HepG2 (cell line): Measurements from ENCODE around the gene CARMIL1. TPM values are rescaled to one million over a fixed set of nuclear protein-coding genes. Genes with fewer than 3 reads are reported as not detected.
A peak's percentile ranks its signal among the peaks of the same experiment; 100 is the strongest.

Experiments used
- CREB1 ChIP-seq, 2 experiments: fragments of 450-650 bp in 1 of 2; IDR thresholded peaks; 2 replicates each; pipeline ENCODE4 v1.6.1; 2016 to 2017; ENCODE audit warnings: control low read depth in 1 of 2, mild to moderate bottlenecking in 1 of 2, missing compliant biosample characterization in 1 of 2, missing genetic modification characterization in 1 of 2
- ELF3 ChIP-seq: IDR thresholded peaks from 2 replicates; pipeline ENCODE4 v1.6.1; 2016; ENCODE audit warnings: missing genetic modification reagents, missing compliant biosample characterization
- NR2F1 ChIP-seq, 2 experiments: fragments of 450-650 bp in 1 of 2; formaldehyde crosslinking in 1 of 2; IDR thresholded peaks; 2 replicates each; pipeline versions ENCODE4 v1.5.0 to v1.6.1; 2016 to 2020; ENCODE audit warnings: mild to moderate bottlenecking in 1 of 2, missing compliant biosample characterization in 1 of 2, missing genetic modification reagents in 1 of 2, moderate library complexity in 1 of 2
- ZNF234 ChIP-seq: sonication (generic); formaldehyde crosslinking; conservative IDR thresholded peaks from 2 replicates; pipeline ENCODE4 v1.5.1; 2020; ENCODE audit warnings: mild to moderate bottlenecking, missing genetic modification reagents
- ZNF530 ChIP-seq: sonication (generic); formaldehyde crosslinking; IDR thresholded peaks from 2 replicates; pipeline ENCODE4 v1.5.0; 2020; ENCODE audit warnings: low read depth, mild to moderate bottlenecking, missing genetic modification reagents
- polyA plus RNA-seq, 8 experiments: library from polyadenylated mRNA; depleted of rRNA in 3 of 8; stranded (reverse) in 7 of 8; unstranded in 1 of 8; fragments of >200 nt; fragmentation: Illumina TruSeq in 4 of 8; extraction: Trizol in 4 of 8; gene quantifications; 2 replicates each; pipeline versions ENCODE4 v1.2.1 to v1.2.3, GENCODE V29; 2011 to 2016; ENCODE audit warnings: low read depth in 4 of 8, missing spikeins in 1 of 8, mixed read lengths in 1 of 8; ENCODE audit not compliant: insufficient read depth in 1 of 8
- total RNA-seq, 5 experiments: library from RNA; depleted of rRNA; stranded (reverse); fragments of >200 nt; fragmentation: Illumina TruSeq; extraction: Trizol; gene quantifications; 2 replicates each; pipeline ENCODE4 v1.2.3, GENCODE V29; 2016; ENCODE audit warnings: low read depth in 1 of 5
- TF ChIP-seq, protein P1 (sequence below): IDR thresholded peaks from 2 replicates; pipeline ENCODE4 v1.6.1; 2016; ENCODE audit warnings: mild to moderate bottlenecking
- TF ChIP-seq, protein P2 (sequence below): sonication (generic); formaldehyde crosslinking; IDR thresholded peaks from 2 replicates; pipeline ENCODE4 v1.5.1; 2020; ENCODE audit warnings: missing genetic modification reagents, mild to moderate bottlenecking, borderline replicate concordance
- TF ChIP-seq, protein P3 (sequence below): sonication (generic); formaldehyde crosslinking; IDR thresholded peaks from 2 replicates; pipeline ENCODE4 v1.4.0; 2020; ENCODE audit warnings: missing genetic modification reagents, borderline replicate concordance
- TF ChIP-seq, protein P4 (sequence below): sonication (generic); formaldehyde crosslinking; IDR thresholded peaks from 2 replicates; pipeline ENCODE4 v1.5.1; 2020; ENCODE audit warnings: mild to moderate bottlenecking, missing genetic modification reagents, borderline replicate concordance
- TF ChIP-seq, protein P5 (sequence below), 2 experiments: sonication (generic) in 1 of 2; formaldehyde crosslinking in 1 of 2; IDR thresholded peaks; 2 replicates each; pipeline versions ENCODE4 v1.4.0 to v1.6.1; 2016 to 2020; ENCODE audit warnings: borderline replicate concordance in 1 of 2, low read depth in 1 of 2, mild to moderate bottlenecking in 1 of 2, missing genetic modification reagents in 1 of 2

CARMIL1 gene
- total and polyA plus RNA-seq, 2 of the 13 experiments (the other 11 are each of a cell fraction or from before 2014, with no cell fraction given) = 1.8 to 2.6 TPM

DNA sequence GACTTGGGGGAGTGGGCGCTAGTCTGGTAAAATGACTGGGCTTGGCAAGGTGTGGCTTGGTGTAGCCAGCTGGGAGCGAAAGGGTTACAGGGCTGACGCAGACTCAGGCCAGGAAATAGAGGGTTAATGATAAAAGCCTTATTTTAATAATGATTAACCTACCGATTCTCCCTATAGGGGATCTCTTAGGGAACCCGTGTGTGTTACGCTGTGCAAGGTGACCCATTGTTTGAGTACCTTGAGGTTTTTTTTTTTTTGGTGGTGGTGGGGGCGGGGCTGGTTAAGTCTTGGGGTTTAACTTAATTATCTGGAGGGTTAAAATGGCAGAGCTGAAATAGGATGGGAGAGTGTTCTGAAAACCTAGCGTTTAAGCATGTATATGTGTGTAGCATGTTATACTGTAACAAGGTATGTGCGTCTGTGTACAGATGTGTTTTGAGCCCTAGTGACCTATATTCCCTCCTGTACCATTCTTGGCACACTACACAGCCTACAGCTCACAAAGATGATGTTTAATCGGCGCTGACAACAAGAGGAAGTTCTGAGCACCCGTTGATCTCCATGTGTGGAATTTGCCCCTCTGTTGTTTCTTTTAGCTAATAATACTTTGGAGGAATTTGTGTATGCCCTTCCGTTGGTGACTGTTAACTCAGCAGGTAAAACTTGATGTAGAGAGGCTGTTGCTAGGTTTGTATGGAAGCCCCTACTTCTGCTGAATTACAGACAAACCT is 1.3 kb downstream of the CARMIL1 start (continued):
- TF ChIP-seq, protein P1, sequence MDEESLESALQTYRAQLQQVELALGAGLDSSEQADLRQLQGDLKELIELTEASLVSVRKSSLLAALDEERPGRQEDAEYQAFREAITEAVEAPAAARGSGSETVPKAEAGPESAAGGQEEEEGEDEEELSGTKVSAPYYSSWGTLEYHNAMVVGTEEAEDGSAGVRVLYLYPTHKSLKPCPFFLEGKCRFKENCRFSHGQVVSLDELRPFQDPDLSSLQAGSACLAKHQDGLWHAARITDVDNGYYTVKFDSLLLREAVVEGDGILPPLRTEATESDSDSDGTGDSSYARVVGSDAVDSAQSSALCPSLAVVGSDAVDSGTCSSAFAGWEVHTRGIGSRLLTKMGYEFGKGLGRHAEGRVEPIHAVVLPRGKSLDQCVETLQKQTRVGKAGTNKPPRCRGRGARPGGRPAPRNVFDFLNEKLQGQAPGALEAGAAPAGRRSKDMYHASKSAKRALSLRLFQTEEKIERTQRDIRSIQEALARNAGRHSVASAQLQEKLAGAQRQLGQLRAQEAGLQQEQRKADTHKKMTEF (CRISPR knock-in tag) = no peak
- TF ChIP-seq NR2F1 (CRISPR knock-in tag; IDR thresholded peaks at IDR 0.05) (no peak), ZNF530 (no peak), ELF3 (CRISPR knock-in tag) (0 out of 2 replicates have a peak, but pooled peaks have one; percentile 38), ZNF234 (CRISPR knock-in tag) (no peak), CREB1 (IDR thresholded peaks at IDR 0.05) (no peak), CREB1 (CRISPR knock-in tag; IDR thresholded peaks at IDR 0.05) (peak; percentile 57; the same call in 1 of the 2 replicates)
- TF ChIP-seq, protein P2, sequence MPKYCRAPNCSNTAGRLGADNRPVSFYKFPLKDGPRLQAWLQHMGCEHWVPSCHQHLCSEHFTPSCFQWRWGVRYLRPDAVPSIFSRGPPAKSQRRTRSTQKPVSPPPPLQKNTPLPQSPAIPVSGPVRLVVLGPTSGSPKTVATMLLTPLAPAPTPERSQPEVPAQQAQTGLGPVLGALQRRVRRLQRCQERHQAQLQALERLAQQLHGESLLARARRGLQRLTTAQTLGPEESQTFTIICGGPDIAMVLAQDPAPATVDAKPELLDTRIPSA = no peak
- TF ChIP-seq, protein P3, sequence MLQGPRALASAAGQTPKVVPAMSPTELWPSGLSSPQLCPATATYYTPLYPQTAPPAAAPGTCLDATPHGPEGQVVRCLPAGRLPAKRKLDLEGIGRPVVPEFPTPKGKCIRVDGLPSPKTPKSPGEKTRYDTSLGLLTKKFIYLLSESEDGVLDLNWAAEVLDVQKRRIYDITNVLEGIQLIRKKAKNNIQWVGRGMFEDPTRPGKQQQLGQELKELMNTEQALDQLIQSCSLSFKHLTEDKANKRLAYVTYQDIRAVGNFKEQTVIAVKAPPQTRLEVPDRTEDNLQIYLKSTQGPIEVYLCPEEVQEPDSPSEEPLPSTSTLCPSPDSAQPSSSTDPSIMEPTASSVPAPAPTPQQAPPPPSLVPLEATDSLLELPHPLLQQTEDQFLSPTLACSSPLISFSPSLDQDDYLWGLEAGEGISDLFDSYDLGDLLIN (CRISPR knock-in tag) = no peak
- TF ChIP-seq, protein P4, sequence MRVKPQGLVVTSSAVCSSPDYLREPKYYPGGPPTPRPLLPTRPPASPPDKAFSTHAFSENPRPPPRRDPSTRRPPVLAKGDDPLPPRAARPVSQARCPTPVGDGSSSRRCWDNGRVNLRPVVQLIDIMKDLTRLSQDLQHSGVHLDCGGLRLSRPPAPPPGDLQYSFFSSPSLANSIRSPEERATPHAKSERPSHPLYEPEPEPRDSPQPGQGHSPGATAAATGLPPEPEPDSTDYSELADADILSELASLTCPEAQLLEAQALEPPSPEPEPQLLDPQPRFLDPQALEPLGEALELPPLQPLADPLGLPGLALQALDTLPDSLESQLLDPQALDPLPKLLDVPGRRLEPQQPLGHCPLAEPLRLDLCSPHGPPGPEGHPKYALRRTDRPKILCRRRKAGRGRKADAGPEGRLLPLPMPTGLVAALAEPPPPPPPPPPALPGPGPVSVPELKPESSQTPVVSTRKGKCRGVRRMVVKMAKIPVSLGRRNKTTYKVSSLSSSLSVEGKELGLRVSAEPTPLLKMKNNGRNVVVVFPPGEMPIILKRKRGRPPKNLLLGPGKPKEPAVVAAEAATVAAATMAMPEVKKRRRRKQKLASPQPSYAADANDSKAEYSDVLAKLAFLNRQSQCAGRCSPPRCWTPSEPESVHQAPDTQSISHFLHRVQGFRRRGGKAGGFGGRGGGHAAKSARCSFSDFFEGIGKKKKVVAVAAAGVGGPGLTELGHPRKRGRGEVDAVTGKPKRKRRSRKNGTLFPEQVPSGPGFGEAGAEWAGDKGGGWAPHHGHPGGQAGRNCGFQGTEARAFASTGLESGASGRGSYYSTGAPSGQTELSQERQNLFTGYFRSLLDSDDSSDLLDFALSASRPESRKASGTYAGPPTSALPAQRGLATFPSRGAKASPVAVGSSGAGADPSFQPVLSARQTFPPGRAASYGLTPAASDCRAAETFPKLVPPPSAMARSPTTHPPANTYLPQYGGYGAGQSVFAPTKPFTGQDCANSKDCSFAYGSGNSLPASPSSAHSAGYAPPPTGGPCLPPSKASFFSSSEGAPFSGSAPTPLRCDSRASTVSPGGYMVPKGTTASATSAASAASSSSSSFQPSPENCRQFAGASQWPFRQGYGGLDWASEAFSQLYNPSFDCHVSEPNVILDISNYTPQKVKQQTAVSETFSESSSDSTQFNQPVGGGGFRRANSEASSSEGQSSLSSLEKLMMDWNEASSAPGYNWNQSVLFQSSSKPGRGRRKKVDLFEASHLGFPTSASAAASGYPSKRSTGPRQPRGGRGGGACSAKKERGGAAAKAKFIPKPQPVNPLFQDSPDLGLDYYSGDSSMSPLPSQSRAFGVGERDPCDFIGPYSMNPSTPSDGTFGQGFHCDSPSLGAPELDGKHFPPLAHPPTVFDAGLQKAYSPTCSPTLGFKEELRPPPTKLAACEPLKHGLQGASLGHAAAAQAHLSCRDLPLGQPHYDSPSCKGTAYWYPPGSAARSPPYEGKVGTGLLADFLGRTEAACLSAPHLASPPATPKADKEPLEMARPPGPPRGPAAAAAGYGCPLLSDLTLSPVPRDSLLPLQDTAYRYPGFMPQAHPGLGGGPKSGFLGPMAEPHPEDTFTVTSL (CRISPR knock-in tag) = no peak
- TF ChIP-seq, protein P5, sequence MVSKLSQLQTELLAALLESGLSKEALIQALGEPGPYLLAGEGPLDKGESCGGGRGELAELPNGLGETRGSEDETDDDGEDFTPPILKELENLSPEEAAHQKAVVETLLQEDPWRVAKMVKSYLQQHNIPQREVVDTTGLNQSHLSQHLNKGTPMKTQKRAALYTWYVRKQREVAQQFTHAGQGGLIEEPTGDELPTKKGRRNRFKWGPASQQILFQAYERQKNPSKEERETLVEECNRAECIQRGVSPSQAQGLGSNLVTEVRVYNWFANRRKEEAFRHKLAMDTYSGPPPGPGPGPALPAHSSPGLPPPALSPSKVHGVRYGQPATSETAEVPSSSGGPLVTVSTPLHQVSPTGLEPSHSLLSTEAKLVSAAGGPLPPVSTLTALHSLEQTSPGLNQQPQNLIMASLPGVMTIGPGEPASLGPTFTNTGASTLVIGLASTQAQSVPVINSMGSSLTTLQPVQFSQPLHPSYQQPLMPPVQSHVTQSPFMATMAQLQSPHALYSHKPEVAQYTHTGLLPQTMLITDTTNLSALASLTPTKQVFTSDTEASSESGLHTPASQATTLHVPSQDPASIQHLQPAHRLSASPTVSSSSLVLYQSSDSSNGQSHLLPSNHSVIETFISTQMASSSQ (IDR thresholded peaks at IDR 0.05; ENCODE audit: low read depth) = peak; percentile 47; the same call in 1 of the 2 replicates
- TF ChIP-seq, protein P5 (CRISPR knock-in tag; IDR thresholded peaks at IDR 0.05; ENCODE audit: borderline replicate concordance) = no peak
